ENCODE measurements around the gene FXYD5. TPM values are rescaled to one million over a fixed set of nuclear protein-coding genes. Genes with fewer than 3 reads are reported as not detected.
"Not testable (repeated sequence)": the region's sequence is repeated elsewhere in the genome, so short reads cannot be mapped to it uniquely, and the experiment has no call there.

FXYD5 gene
- total RNA-seq, 1 experiment from 2014 or later: 181 TPM

GRCh38 chr19:35149463-35149862 lies 5.1 kb upstream of the FXYD5 start:
- Histone ChIP-seq H3K4me3 (no peak overlapping the region), H2AFZ (no peak overlapping the region), H3K4me1 (replicated peaks; ENCODE audit: insufficient read depth) (peaks cover 14% of the 10 kb centered on the region), H3K36me3 (ENCODE audit: low read depth) (no peaks in the 10 kb centered on the region), H3K9me3 (ENCODE audit: insufficient read depth, low read depth) (no peaks in the 10 kb centered on the region), H3K4me2 (no peak overlapping the region), H3K27me3 (ENCODE audit: insufficient read depth, low read depth) (no peaks in the 10 kb centered on the region), H3K9me2 (ENCODE audit: insufficient read depth) (no peaks in the 10 kb centered on the region), H3K79me2 (ENCODE audit: low read depth) (peaks cover 10% of the 10 kb centered on the region), H3K27ac (no peak overlapping the region), H4K20me1 (ENCODE audit: insufficient read depth) (no peaks in the 10 kb centered on the region), H3F3A (ENCODE audit: insufficient read depth, low read depth) (peaks cover 7% of the 10 kb centered on the region)
- TF ChIP-seq CTCF (conservative IDR thresholded peaks at IDR 0.05) (no peak), EZH2 (IDR thresholded peaks at IDR 0.05; ENCODE audit: low read depth) (no peak)
- BruUV-seq (replicated peaks): no TSS peak
- ChIA-PET POLR2A (ENCODE audit: unreplicated experiment) (interaction anchor here (0.6 kb wide), 1 partner anchor 67 kb away, joined by 3 read pairs; no protein-coding TSS in a partner anchor), CTCF (interaction anchor here (0.8 to 1.0 kb wide), 2 partner anchors 8 to 107 kb away, joined by 3 to 4 read pairs; no protein-coding TSS in a partner anchor)
- no peak for DNase-seq
- intact Hi-C loops (cut with micrococcal nuclease; ENCODE audit: unreplicated experiment): loop anchor here (10.0 kb wide), 1 partner anchor 205 kb away; the partner anchor contains the start of gene FFAR3

GRCh38 chr19:35150445-35150844 lies 4.1 kb upstream of the FXYD5 start:
- intact Hi-C loops (cut with micrococcal nuclease; ENCODE audit: unreplicated experiment): no loop called here

GRCh38 chr19:35151273-35152065 lies 3.1 kb upstream of the FXYD5 start:
- CTCF ChIA-PET: no interaction called here
- no peaks in the 10 kb centered on the region for H3K27me3 ChIP-seq (ENCODE audit: insufficient read depth, low read depth)
- peaks cover 30% of the 10 kb centered on the region for H3K79me2 ChIP-seq (ENCODE audit: low read depth)
- no TSS peak for BruUV-seq (replicated peaks)
- no peaks in the 10 kb centered on the region for H3K9me2 ChIP-seq (ENCODE audit: insufficient read depth)
- no peak overlapping the region for H2AFZ ChIP-seq
- POLR2A ChIA-PET (ENCODE audit: unreplicated experiment): interaction anchor here (0.6 kb wide), 1 partner anchor 493 kb away, joined by 4 read pairs; no protein-coding TSS in a partner anchor
- intact Hi-C loops (cut with micrococcal nuclease; ENCODE audit: unreplicated experiment): no loop called here
- no peaks in the 10 kb centered on the region for H3K36me3 ChIP-seq (ENCODE audit: low read depth)
- H3K4me1 ChIP-seq (replicated peaks; ENCODE audit: insufficient read depth): peaks cover 16% of the 10 kb centered on the region
- TF ChIP-seq EZH2 (IDR thresholded peaks at IDR 0.05; ENCODE audit: low read depth) (no peak), CTCF (conservative IDR thresholded peaks at IDR 0.05) (no peak)
- no peak overlapping the region for H3K4me2 ChIP-seq
- DNase-seq: no peak
- no peaks in the 10 kb centered on the region for H3K9me3 ChIP-seq (ENCODE audit: insufficient read depth, low read depth)
- no peak overlapping the region for H3K27ac ChIP-seq
- H4K20me1 ChIP-seq (ENCODE audit: insufficient read depth): 0 out of 2 replicates have a peak, but pooled peaks cover 3% of the 10 kb centered on the region
- no peak overlapping the region for H3K4me3 ChIP-seq
- peaks cover 4% of the 10 kb centered on the region; the same call in 1 of the 2 replicates for H3F3A ChIP-seq (ENCODE audit: insufficient read depth, low read depth)

More at GRCh38 chr19:35150445-35150844, 4.1 kb upstream of the FXYD5 start:
- Histone ChIP-seq H3K4me2 (no peak overlapping the region), H3K9me2 (ENCODE audit: insufficient read depth) (no peaks in the 10 kb centered on the region), H3K4me1 (replicated peaks; ENCODE audit: insufficient read depth) (peaks cover 11% of the 10 kb centered on the region), H3K36me3 (ENCODE audit: low read depth) (no peaks in the 10 kb centered on the region), H3K79me2 (ENCODE audit: low read depth) (peaks cover 19% of the 10 kb centered on the region), H3K27me3 (ENCODE audit: insufficient read depth, low read depth) (no peaks in the 10 kb centered on the region), H3K4me3 (no peak overlapping the region), H2AFZ (no peak overlapping the region), H3K27ac (no peak overlapping the region), H3K9me3 (ENCODE audit: insufficient read depth, low read depth) (no peaks in the 10 kb centered on the region), H4K20me1 (ENCODE audit: insufficient read depth) (no peaks in the 10 kb centered on the region), H3F3A (ENCODE audit: insufficient read depth, low read depth) (peaks cover 4% of the 10 kb centered on the region)
- POLR2A ChIA-PET (ENCODE audit: unreplicated experiment): no interaction called here
- TF ChIP-seq EZH2 (IDR thresholded peaks at IDR 0.05; ENCODE audit: low read depth) (no peak), CTCF (conservative IDR thresholded peaks at IDR 0.05) (no peak)
- no TSS peak for BruUV-seq (replicated peaks)
- no peak for DNase-seq
- CTCF ChIA-PET: interaction anchor here (0.8 kb wide), 1 partner anchor 9 kb away, joined by 3 read pairs; no protein-coding TSS in a partner anchor

- Histone ChIP-seq H3K36me3 (ENCODE audit: low read depth) (peaks cover 12% of the 10 kb centered on the region; the same call in 1 of the 2 replicates), H3K4me3 (peak overlapping the region; percentile 71; the same call in 1 of the 2 replicates), H3K79me2 (ENCODE audit: low read depth) (peaks cover 46% of the 10 kb centered on the region), H3K4me1 (replicated peaks; ENCODE audit: insufficient read depth) (peaks cover 31% of the 10 kb centered on the region), H3K4me2 (peak overlapping the region; percentile 95)
- H3K9me3 ChIP-seq (ENCODE audit: insufficient read depth, low read depth); intact Hi-C loops (cut with micrococcal nuclease; ENCODE audit: unreplicated experiment); H2AFZ ChIP-seq; H3K27ac ChIP-seq; H4K20me1 ChIP-seq (ENCODE audit: insufficient read depth); CTCF ChIA-PET; DNase-seq; H3F3A ChIP-seq (ENCODE audit: insufficient read depth, low read depth); H3K27me3 ChIP-seq (ENCODE audit: insufficient read depth, low read depth); H3K9me2 ChIP-seq (ENCODE audit: insufficient read depth): not testable (repeated sequence)
- POLR2A ChIA-PET (ENCODE audit: unreplicated experiment): interaction anchor here (0.7 kb wide), 1 partner anchor 37 kb away, joined by 3 read pairs; no protein-coding TSS in a partner anchor
- TSS peak; percentile 43 for BruUV-seq (replicated peaks)
These were observed 1.4 kb upstream of the FXYD5 start for GRCh38 chr19:35153129-35153522.

Data from PC-9 (cell line).